ENCODE results near the gene TMEM272.
A peak's percentile ranks its signal among the peaks of the same experiment; 100 is the strongest.

GRCh38 chr13:51849145-51850101 is 4.4 kb upstream of the TMEM272 start:
- TF ChIP-seq CTCF (IDR thresholded peaks at IDR 0.05) = peak in 1 of 3 experiments; percentile 5
- TF ChIP-seq POLR2A (IDR thresholded peaks at IDR 0.05) = no peak

Data from vagina (tissue), 2 donors.